AG04449 (cell line): ENCODE measurements around the gene DEPDC1B.
"Not testable (repeated sequence)": the region's sequence is repeated elsewhere in the genome, so short reads cannot be mapped to it uniquely, and the experiment has no call there.

ENCODE experiments used
- CTCF ChIA-PET: fragments of 350-600 bp; formaldehyde crosslinking; extraction: SDS; loops from one replicate; lab custom pipeline; 2021; ENCODE audit warnings: antibody characterized with exemption; lab: Yijun Ruan, JAX
- POLR2A ChIA-PET: fragments of 400-600, 350-600 bp; formaldehyde crosslinking; extraction: SDS; loops from one replicate; lab custom pipeline; 2020; ENCODE audit warnings: antibody characterized with exemption, inconsistent platforms; lab: Yijun Ruan, JAX
- DNase-seq: peaks from one replicate; pipeline ENCODE4 v3.0.0-alpha.2; 2010; ENCODE audit warnings: low read depth, low spot score
- H3K4me3 ChIP-seq: 2 replicates; pipeline ENCODE4 v1.5.1; 2011; ENCODE audit warnings: low read depth, mild to moderate bottlenecking, control low read depth, low read length
- CTCF ChIP-seq: IDR thresholded peaks from one replicate; pipeline ENCODE4 v1.5.1; 2011; ENCODE audit warnings: mild to moderate bottlenecking, moderate library complexity, low read length, control low read depth, inconsistent platforms; ENCODE audit not compliant: insufficient read depth; ENCODE audit errors: missing control alignments

The DEPDC1B gene

DNA sequence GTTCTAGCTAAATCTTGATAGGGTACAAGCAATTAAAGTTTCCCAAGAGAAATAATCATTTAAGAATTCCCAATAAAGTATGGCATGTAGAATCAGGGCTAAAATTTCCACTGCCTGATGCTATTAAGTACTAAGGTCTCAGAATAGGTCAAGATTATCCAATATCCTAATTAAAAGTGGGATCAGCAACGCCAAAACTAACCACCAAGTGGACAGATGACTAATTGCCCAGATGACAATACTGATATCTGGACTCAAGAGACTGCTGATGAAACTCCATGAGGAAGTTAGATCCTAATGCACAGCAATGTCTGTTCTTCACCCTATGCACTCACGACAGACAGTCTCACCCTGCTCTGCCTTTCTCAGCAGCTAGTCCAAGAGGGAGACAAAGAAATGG lies 14.3 kb downstream of the DEPDC1B start:
- ChIA-PET CTCF (interaction anchor here (2.8 to 9.1 kb wide), 4 partner anchors 10 to 16 kb away, joined by 7 to 71 read pairs (median 36); partner anchors contain the start of gene DEPDC1B), POLR2A (no interaction called here)
- no peak for DNase-seq
- no peak overlapping the region for H3K4me3 ChIP-seq
- no peak for TF ChIP-seq CTCF

DNA sequence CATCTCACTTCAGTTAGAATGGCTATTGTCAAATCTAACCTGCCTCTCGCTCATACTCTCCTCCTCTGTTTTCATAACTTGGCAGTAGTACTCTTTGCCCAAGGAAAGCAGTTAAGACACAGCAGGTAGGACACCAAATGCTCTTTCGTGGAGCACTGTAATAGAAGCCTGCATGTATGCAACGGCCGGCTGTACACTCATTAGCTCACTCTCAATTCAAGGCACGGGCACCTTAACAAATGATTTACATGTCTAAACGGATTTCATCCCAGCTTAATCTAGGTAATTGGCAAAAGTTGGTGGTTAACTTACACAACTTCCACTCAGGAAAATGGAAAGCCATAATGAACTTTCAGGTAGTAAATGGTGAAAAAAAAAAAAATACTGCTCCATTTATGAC lies 14.9 kb downstream of the DEPDC1B start:
- DNase-seq: no peak
- CTCF ChIA-PET: interaction anchor here (2.8 to 9.1 kb wide), 4 partner anchors 9 to 15 kb away, joined by 7 to 71 read pairs (median 36); partner anchors contain the start of gene DEPDC1B
- POLR2A ChIA-PET: no interaction called here
- no peak overlapping the region for H3K4me3 ChIP-seq
- TF ChIP-seq CTCF: no peak

DNA sequence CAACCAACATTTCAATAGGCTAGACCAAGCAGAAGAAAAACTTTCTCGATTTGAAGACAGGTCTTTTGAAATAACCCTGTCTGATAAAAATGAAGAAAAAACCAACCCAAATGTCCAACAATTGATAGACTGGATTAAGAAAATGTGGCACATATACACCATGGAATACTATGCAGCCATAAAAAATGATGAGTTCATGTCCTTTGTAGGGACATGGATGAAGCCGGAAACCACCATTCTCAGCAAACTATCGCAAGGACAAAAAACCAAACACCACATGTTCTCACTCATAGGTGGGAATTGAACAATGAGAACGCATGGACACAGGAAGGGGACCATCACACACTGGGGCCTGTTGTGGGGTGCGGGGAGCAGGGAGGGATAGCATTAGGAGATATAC lies 18.0 kb downstream of the DEPDC1B start:
- CTCF ChIA-PET: interaction anchor here (3.4 to 5.0 kb wide), 2 partner anchors 13 to 16 kb away, joined by 22 to 31 read pairs; partner anchors contain the start of gene DEPDC1B
- POLR2A ChIA-PET, H3K4me3 ChIP-seq, DNase-seq: not testable (repeated sequence)

- no peak for TF ChIP-seq CTCF
- ChIA-PET CTCF (interaction anchor here (0.9 to 5.0 kb wide), 5 partner anchors 8 to 249 kb away, joined by 3 to 36 read pairs (median 22); partner anchors contain the start of gene DEPDC1B), POLR2A (no interaction called here)
- no peak overlapping the region for H3K4me3 ChIP-seq
- no peak for DNase-seq
These were observed 20.1 kb downstream of the DEPDC1B start for GRCh38 chr5:60679816-60680215.

- no peak overlapping the region for H3K4me3 ChIP-seq
- no peak for DNase-seq
- POLR2A ChIA-PET: no interaction called here
- CTCF ChIA-PET: interaction anchor here (0.6 to 5.0 kb wide), 16 partner anchors 9 to 980 kb away, joined by 3 to 36 read pairs (median 6); partner anchors contain the start of gene DEPDC1B
- TF ChIP-seq CTCF: peak; percentile 21
These were observed 21.9 kb downstream of the DEPDC1B start for GRCh38 chr5:60677850-60678664.

DNA sequence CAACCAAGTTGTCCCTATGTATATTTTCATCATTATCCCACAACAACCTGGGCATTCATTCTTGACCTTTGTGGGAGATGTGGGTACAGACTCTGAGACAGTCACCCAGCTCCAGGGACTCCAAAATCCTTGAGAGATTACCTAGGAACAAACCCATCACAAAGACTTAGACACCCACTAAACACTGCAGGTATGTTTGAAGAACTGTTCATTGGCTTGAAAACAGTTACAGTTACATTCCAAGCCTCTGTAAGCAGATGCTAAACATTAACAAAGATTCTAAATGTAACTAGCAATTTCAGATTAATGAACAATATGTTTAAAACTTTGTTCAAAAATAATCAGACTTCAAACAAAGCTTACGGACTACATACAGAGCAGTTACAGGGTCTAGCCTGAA lies 24.7 kb downstream of the DEPDC1B start:
- POLR2A ChIA-PET: no interaction called here
- no peak for TF ChIP-seq CTCF
- CTCF ChIA-PET: interaction anchor here (1.0 to 2.6 kb wide), 7 partner anchors 10 to 253 kb away, joined by 3 to 25 read pairs (median 6); partner anchors contain the start of gene DEPDC1B
- no peak for DNase-seq
- no peak overlapping the region for H3K4me3 ChIP-seq
